H9 (cell line): ENCODE data around the gene UBE2J1. TPM values are rescaled to one million over a fixed set of nuclear protein-coding genes. Genes with fewer than 3 reads are reported as not detected.

Source experiments
- DNase-seq: peaks from one replicate; pipeline ENCODE4 v3.0.0-alpha.2; 2017
- H2AFZ ChIP-seq: one replicate; pipeline ENCODE4 v1.6.1; 2013; ENCODE audit warnings: mild to moderate bottlenecking, low read length, control low read depth, moderate library complexity
- H2AK5ac ChIP-seq: 2 replicates; pipeline ENCODE4 v1.6.1; 2013; ENCODE audit warnings: low read length, control low read depth, mixed read lengths; ENCODE audit not compliant: insufficient read length
- H2BK120ac ChIP-seq: one replicate; pipeline ENCODE4 v1.6.1; 2013; ENCODE audit warnings: low read depth, mild to moderate bottlenecking, low read length, control low read depth, inconsistent platforms; ENCODE audit not compliant: poor library complexity, severe bottlenecking
- H2BK12ac ChIP-seq: 2 replicates; pipeline ENCODE4 v1.6.1; 2013; ENCODE audit warnings: low read length, control low read depth, mixed read lengths, low read depth; ENCODE audit not compliant: insufficient read length
- H2BK15ac ChIP-seq: 2 replicates; pipeline ENCODE4 v1.6.1; 2013; ENCODE audit warnings: low read depth, low read length, control low read depth
- H2BK20ac ChIP-seq: one replicate; pipeline ENCODE4 v1.6.1; 2013; ENCODE audit warnings: low read depth, mild to moderate bottlenecking, low read length, control low read depth, inconsistent platforms; ENCODE audit not compliant: poor library complexity, severe bottlenecking
- H2BK5ac ChIP-seq: 2 replicates; pipeline ENCODE4 v1.6.1; 2013; ENCODE audit warnings: low read length, control low read depth, mixed read lengths; ENCODE audit not compliant: insufficient read length
- H3K14ac ChIP-seq: 2 replicates; pipeline ENCODE4 v1.6.1; 2013; ENCODE audit warnings: low read length, control low read depth; ENCODE audit not compliant: insufficient read depth
- H3K18ac ChIP-seq: 2 replicates; pipeline ENCODE4 v1.6.1; 2013; ENCODE audit warnings: low read depth, mild to moderate bottlenecking, mixed read lengths, low read length, control low read depth; ENCODE audit not compliant: insufficient read length
- H3K23ac ChIP-seq: 2 replicates; pipeline ENCODE4 v1.6.1; 2013; ENCODE audit warnings: low read length, control low read depth, mixed read lengths, low read depth; ENCODE audit not compliant: insufficient read length
- H3K23me2 ChIP-seq: 2 replicates; pipeline ENCODE4 v1.6.1; 2013; ENCODE audit warnings: low read depth, mild to moderate bottlenecking, mixed read lengths, low read length, control low read depth; ENCODE audit not compliant: insufficient read length, poor library complexity, severe bottlenecking
- H3K27ac ChIP-seq: 2 replicates; pipeline ENCODE4 v1.5.1; 2013; ENCODE audit warnings: low read length, control low read depth, mixed read lengths, low read depth; ENCODE audit not compliant: insufficient read length
- H3K27me3 ChIP-seq: 2 replicates; pipeline ENCODE4 v1.6.1; 2013; ENCODE audit warnings: low read length, control low read depth, inconsistent platforms; ENCODE audit not compliant: insufficient read depth
- H3K4ac ChIP-seq: 2 replicates; pipeline ENCODE4 v1.6.1; 2013; ENCODE audit warnings: low read depth, mild to moderate bottlenecking, control low read depth, inconsistent platforms, low read length, moderate library complexity
- H3K4me1 ChIP-seq: 2 replicates; pipeline ENCODE4 v1.6.1; 2013; ENCODE audit warnings: low read length, control low read depth, inconsistent platforms; ENCODE audit not compliant: insufficient read depth
- H3K4me2 ChIP-seq: 2 replicates; pipeline ENCODE4 v1.6.1; 2013; ENCODE audit warnings: low read length, control low read depth, mixed read lengths; ENCODE audit not compliant: insufficient read length, insufficient read depth
- H3K56ac ChIP-seq: 2 replicates; pipeline ENCODE4 v1.6.1; 2013; ENCODE audit warnings: low read depth, mild to moderate bottlenecking, mixed read lengths, low read length, control low read depth; ENCODE audit not compliant: insufficient read length
- H3K79me1 ChIP-seq: 2 replicates; pipeline ENCODE4 v1.6.1; 2013; ENCODE audit warnings: low read depth, mild to moderate bottlenecking, moderate library complexity, low read length, control low read depth, inconsistent platforms; ENCODE audit not compliant: insufficient read depth, poor library complexity, severe bottlenecking
- H3K79me2 ChIP-seq: 2 replicates; pipeline ENCODE4 v1.6.1; 2013; ENCODE audit warnings: low read length, control low read depth, inconsistent platforms; ENCODE audit not compliant: insufficient read depth
- H3K9ac ChIP-seq: 2 replicates; pipeline ENCODE4 v1.6.1; 2013; ENCODE audit warnings: low read length, control low read depth, mixed read lengths; ENCODE audit not compliant: insufficient read length; ENCODE audit errors: extremely low read depth
- H3K9me3 ChIP-seq: one replicate; pipeline ENCODE4 v1.6.1; 2013; ENCODE audit warnings: low read depth, low read length, inconsistent platforms; ENCODE audit not compliant: control insufficient read depth
- H3T11ph ChIP-seq: one replicate; pipeline ENCODE4 v1.6.1; 2013; ENCODE audit warnings: mild to moderate bottlenecking, low read length, control low read depth, inconsistent platforms
- H4K20me1 ChIP-seq: one replicate; pipeline ENCODE4 v1.6.1; 2013; ENCODE audit not compliant: control insufficient read depth, insufficient read length, insufficient read depth
- H4K5ac ChIP-seq: 2 replicates; pipeline ENCODE4 v1.6.1; 2013; ENCODE audit warnings: low read depth, mild to moderate bottlenecking, mixed read lengths, low read length, control low read depth; ENCODE audit not compliant: insufficient read length
- H4K8ac ChIP-seq: replicated peaks from 2 replicates; pipeline ENCODE4 v1.6.1; 2013; ENCODE audit warnings: low read length, control low read depth, mixed read lengths, low read depth; ENCODE audit not compliant: insufficient read length
- H4K91ac ChIP-seq: 2 replicates; pipeline ENCODE4 v1.6.1; 2013; ENCODE audit warnings: low read depth, mild to moderate bottlenecking, moderate library complexity, mixed read lengths, low read length, control low read depth; ENCODE audit not compliant: insufficient read length
- H3K27ac Mint-ChIP-seq, 3 experiments: 2 replicates in 2 of 3; 3 replicates in 1 of 3; pipeline ENCODE4 v1.8.0; 2020 to 2021; ENCODE audit warnings: mixed read lengths in 3 of 3, mild to moderate bottlenecking in 1 of 3, moderate library complexity in 1 of 3
- H3K27me3 Mint-ChIP-seq: 2 replicates; pipeline ENCODE4 v1.8.0; 2021; ENCODE audit warnings: low read depth, mild to moderate bottlenecking, moderate library complexity, mixed read lengths
- H3K36me3 Mint-ChIP-seq, 3 experiments: 2 replicates in 2 of 3; 3 replicates in 1 of 3; pipeline ENCODE4 v1.8.0; 2020 to 2021; ENCODE audit warnings: low read depth in 3 of 3, mixed read lengths in 3 of 3; ENCODE audit not compliant: insufficient read depth in 1 of 3
- H3K4me1 Mint-ChIP-seq, 2 experiments: 2 replicates each; pipeline ENCODE4 v1.8.0; 2020; ENCODE audit warnings: mixed read lengths in 2 of 2
- H3K4me3 Mint-ChIP-seq, 2 experiments: 2 replicates in 1 of 2; 3 replicates in 1 of 2; pipeline ENCODE4 v1.8.0; 2020 to 2021; ENCODE audit warnings: mild to moderate bottlenecking in 2 of 2, mixed read lengths in 2 of 2, moderate library complexity in 1 of 2
- H3K9me3 Mint-ChIP-seq, 2 experiments: 2 replicates in 1 of 2; 3 replicates in 1 of 2; pipeline ENCODE4 v1.8.0; 2020; ENCODE audit warnings: mild to moderate bottlenecking in 2 of 2, mixed read lengths in 2 of 2, moderate library complexity in 1 of 2
- CTCF ChIP-seq: fragments of 200-600 bp; sonication (generic); conservative IDR thresholded peaks from 3 replicates; pipeline ENCODE4 v1.8.0; 2021; ENCODE audit warnings: antibody characterized with exemption, mild to moderate bottlenecking
- WGBS: extraction: QIAGEN DNeasy Blood & Tissue Kit; methylation state at CpG from one replicate; pipeline ENCODE4 v1.1.7; 2013; ENCODE audit warnings: missing lambda C conversion rate, low lambda C conversion rate, mixed read lengths; ENCODE audit not compliant: insufficient read length; ENCODE audit errors: extremely low coverage; 5-methylcytosine and 5-hydroxymethylcytosine counted together
- total RNA-seq: library from RNA; stranded (reverse); gene quantifications from 2 replicates; pipeline ENCODE4 v1.2.1, GENCODE V29; 2021

The UBE2J1 gene
- total RNA-seq, 1 experiment from 2014 or later = 13.1 TPM

GRCh38 chr6:89387516-89388201, 35.1 kb upstream of the UBE2J1 start:
- H3K9me3 Mint-ChIP-seq = no peaks in the 10 kb centered on the region
- no peak overlapping the region for H3K4me3 Mint-ChIP-seq
- Histone ChIP-seq H3K23ac (no peak overlapping the region), H2BK12ac (no peak overlapping the region), H3K79me2 (no peaks in the 10 kb centered on the region), H3K27ac (no peak overlapping the region), H3K4me1 (no peaks in the 10 kb centered on the region), H2BK120ac (no peak overlapping the region), H4K8ac (no peak overlapping the region), H3K23me2 (no peaks in the 10 kb centered on the region), H3K9ac (no peak overlapping the region), H4K5ac (no peak overlapping the region), H3K79me1 (no peaks in the 10 kb centered on the region), H3K56ac (no peak overlapping the region), H2BK5ac (no peak overlapping the region), H3K9me3 (no peaks in the 10 kb centered on the region), H3K18ac (no peak overlapping the region), H3K14ac (no peak overlapping the region), H4K91ac (no peak overlapping the region), H2AK5ac (no peak overlapping the region), H4K20me1 (no peaks in the 10 kb centered on the region), H3K4ac (no peak overlapping the region), H2BK15ac (no peak overlapping the region), H3K27me3 (no peaks in the 10 kb centered on the region), H2BK20ac (no peak overlapping the region), H3K4me2 (no peak overlapping the region), H3T11ph (no peak overlapping the region), H2AFZ (no peak overlapping the region)
- peaks cover 0 to 4% (median 2%) of the 10 kb centered on the region in 3 experiments; a peak in 5 of 7 replicates for H3K36me3 Mint-ChIP-seq
- no peaks in the 10 kb centered on the region for H3K27me3 Mint-ChIP-seq
- WGBS = no CpG with 5 or more reads among the region's 9 CpGs
- H3K27ac Mint-ChIP-seq = no peak overlapping the region
- peaks cover 6 to 7% of the 10 kb centered on the region in 2 experiments; a peak in 3 of 4 replicates for H3K4me1 Mint-ChIP-seq
- TF ChIP-seq CTCF = no peak
- no peak for DNase-seq
